ACC112 (cell line): ENCODE data around the gene SESN1.

ENCODE experiments used
- H2AFZ ChIP-seq: fragments of 200-600 bp; sonication (generic); one replicate; pipeline ENCODE4 v1.6.0; 2017; ENCODE audit warnings: antibody characterized with exemption, low read length; ENCODE audit not compliant: unreplicated experiment
- H3K27ac ChIP-seq: fragments of 200-600 bp; sonication (generic); 2 replicates; pipeline ENCODE4 v1.5.1; 2014; ENCODE audit warnings: low read depth, mild to moderate bottlenecking, antibody characterized with exemption, low read length, moderate library complexity
- H3K27me3 ChIP-seq: fragments of 200-600 bp; sonication (generic); 2 replicates; pipeline ENCODE4 v1.6.1; 2014; ENCODE audit warnings: mild to moderate bottlenecking, antibody characterized with exemption, low read length, moderate library complexity, mixed read lengths; ENCODE audit not compliant: insufficient read depth
- H3K36me3 ChIP-seq: fragments of 200-600 bp; sonication (generic); 2 replicates; pipeline ENCODE4 v1.6.1; 2016; ENCODE audit warnings: mild to moderate bottlenecking, antibody characterized with exemption, low read length, moderate library complexity, mixed read lengths; ENCODE audit not compliant: insufficient read depth
- H3K4me1 ChIP-seq: fragments of 200-600 bp; sonication (generic); one replicate; pipeline ENCODE4 v1.6.1; 2016; ENCODE audit warnings: low read length, mixed read lengths; ENCODE audit not compliant: insufficient read depth, unreplicated experiment, control insufficient read depth
- H3K4me3 ChIP-seq: fragments of 200-600 bp; sonication (generic); 2 replicates; pipeline ENCODE4 v1.5.1; 2014; ENCODE audit warnings: mild to moderate bottlenecking, low read depth, low read length
- H3K79me2 ChIP-seq: fragments of 200-600 bp; sonication (generic); one replicate; pipeline ENCODE4 v1.6.0; 2016; ENCODE audit warnings: low read length; ENCODE audit not compliant: control insufficient read depth, unreplicated experiment, insufficient read depth

Gene SESN1

GRCh38 chr6:108961985-108962384 is 132.7 kb downstream of the SESN1 start:
- H3K4me3 ChIP-seq: peak overlapping the region; percentile 4; the same call in 1 of the 2 replicates
- no peaks in the 10 kb centered on the region for H3K79me2 ChIP-seq

GRCh38 chr6:108961077-108961476 is 133.6 kb downstream of the SESN1 start:
- H3K4me3 ChIP-seq: no peak overlapping the region
- H3K36me3 ChIP-seq: no peaks in the 10 kb centered on the region
- peaks cover 20% of the 10 kb centered on the region for H3K4me1 ChIP-seq
- no peaks in the 10 kb centered on the region for H3K79me2 ChIP-seq
- no peak overlapping the region for H2AFZ ChIP-seq
- peak overlapping the region; percentile 60; the same call in 1 of the 2 replicates for H3K27ac ChIP-seq
- no peaks in the 10 kb centered on the region for H3K27me3 ChIP-seq

More at GRCh38 chr6:108961985-108962384, 132.7 kb downstream of the SESN1 start:
- Histone ChIP-seq H3K4me1 (peaks cover 28% of the 10 kb centered on the region), H2AFZ (peak overlapping the region; percentile 34), H3K27ac (peak overlapping the region; percentile 60), H3K36me3 (no peaks in the 10 kb centered on the region), H3K27me3 (no peaks in the 10 kb centered on the region)

GRCh38 chr6:108960601-108961000 is 134.0 kb downstream of the SESN1 start:
- Histone ChIP-seq H2AFZ (no peak overlapping the region), H3K4me3 (no peak overlapping the region), H3K36me3 (no peaks in the 10 kb centered on the region), H3K4me1 (peaks cover 20% of the 10 kb centered on the region), H3K27me3 (no peaks in the 10 kb centered on the region), H3K79me2 (no peaks in the 10 kb centered on the region), H3K27ac (no peak overlapping the region)

- Histone ChIP-seq H3K4me3 (no peak overlapping the region), H3K27ac (no peak overlapping the region), H3K36me3 (no peaks in the 10 kb centered on the region), H3K79me2 (no peaks in the 10 kb centered on the region), H3K4me1 (peaks cover 20% of the 10 kb centered on the region), H3K27me3 (no peaks in the 10 kb centered on the region), H2AFZ (no peak overlapping the region)
Observed at GRCh38 chr6:108959972-108960582, 134.6 kb downstream of the SESN1 start.

- no peaks in the 10 kb centered on the region for H3K36me3 ChIP-seq
- H2AFZ ChIP-seq: no peak overlapping the region
- no peaks in the 10 kb centered on the region for H3K79me2 ChIP-seq
- no peak overlapping the region for H3K27ac ChIP-seq
- no peaks in the 10 kb centered on the region for H3K27me3 ChIP-seq
- H3K4me1 ChIP-seq: peaks cover 20% of the 10 kb centered on the region
- H3K4me3 ChIP-seq: no peak overlapping the region
Observed at GRCh38 chr6:108958900-108959770, 135.5 kb downstream of the SESN1 start.

- Histone ChIP-seq H3K27ac (no peak overlapping the region), H3K36me3 (no peaks in the 10 kb centered on the region), H3K4me3 (no peak overlapping the region), H2AFZ (no peak overlapping the region), H3K4me1 (peaks cover 25% of the 10 kb centered on the region), H3K27me3 (no peaks in the 10 kb centered on the region), H3K79me2 (no peaks in the 10 kb centered on the region)
Observed at GRCh38 chr6:108957221-108957620, 137.4 kb downstream of the SESN1 start.

- Histone ChIP-seq H3K27ac (no peak overlapping the region), H3K4me1 (peaks cover 11% of the 10 kb centered on the region), H2AFZ (no peak overlapping the region)
Observed at GRCh38 chr6:108955329-108955949, 139.2 kb downstream of the SESN1 start.

GRCh38 chr6:108953681-108954080 is 141.0 kb downstream of the SESN1 start:
- Histone ChIP-seq H3K27me3 (no peaks in the 10 kb centered on the region), H3K27ac (no peak overlapping the region), H3K4me1 (peaks cover 8% of the 10 kb centered on the region), H3K36me3 (no peaks in the 10 kb centered on the region), H3K4me3 (no peak overlapping the region), H3K79me2 (no peaks in the 10 kb centered on the region), H2AFZ (no peak overlapping the region)

More at GRCh38 chr6:108955329-108955949, 139.2 kb downstream of the SESN1 start:
- no peaks in the 10 kb centered on the region for H3K79me2 ChIP-seq
- H3K27me3 ChIP-seq: no peaks in the 10 kb centered on the region
- H3K36me3 ChIP-seq: no peaks in the 10 kb centered on the region
- H3K4me3 ChIP-seq: no peak overlapping the region

GRCh38 chr6:108952776-108953486 is 141.7 kb downstream of the SESN1 start:
- Histone ChIP-seq H3K4me3 (peak overlapping the region; percentile 35; the same call in 1 of the 2 replicates), H2AFZ (peak overlapping the region; percentile 86), H3K27ac (no peak overlapping the region), H3K27me3 (no peaks in the 10 kb centered on the region), H3K36me3 (no peaks in the 10 kb centered on the region), H3K79me2 (no peaks in the 10 kb centered on the region), H3K4me1 (peaks cover 11% of the 10 kb centered on the region)

- Histone ChIP-seq H3K27ac (no peak overlapping the region), H3K79me2 (no peaks in the 10 kb centered on the region), H3K4me3 (no peak overlapping the region), H2AFZ (no peak overlapping the region), H3K27me3 (no peaks in the 10 kb centered on the region), H3K36me3 (no peaks in the 10 kb centered on the region), H3K4me1 (peaks cover 21% of the 10 kb centered on the region)
Observed at GRCh38 chr6:108951351-108951953, 143.2 kb downstream of the SESN1 start.
